GM23338 (cell line): Measurements from ENCODE around the gene VSIR. TPM values are rescaled to one million over a fixed set of nuclear protein-coding genes. Genes with fewer than 3 reads are reported as not detected.

Experiments used
- ATAC-seq: fragments of 200-7000 bp; cut with Tn5 transposase; 3 replicates; pipeline ENCODE4 v1.9.1; 2020
- DNase-seq: peaks from one replicate; pipeline ENCODE4 v3.0.0-alpha.2; 2015; ENCODE audit warnings: low spot score
- H2AFZ ChIP-seq: fragments of 200-600 bp; sonication (generic); 2 replicates; pipeline ENCODE4 v1.8.0; 2016; ENCODE audit warnings: antibody characterized with exemption, mild to moderate bottlenecking, moderate library complexity
- H3F3A ChIP-seq: fragments of 200-600 bp; sonication (generic); replicated peaks from 2 replicates; pipeline ENCODE4 v1.8.0; 2017; ENCODE audit warnings: antibody characterized with exemption, mixed run types, low read depth
- H3K27ac ChIP-seq: fragments of 200-600 bp; sonication (generic); 2 replicates; pipeline ENCODE4 v1.6.1; 2016; ENCODE audit warnings: low read depth
- H3K27me3 ChIP-seq: fragments of 200-600 bp; sonication (generic); 2 replicates; pipeline ENCODE4 v1.8.0; 2016; ENCODE audit warnings: mild to moderate bottlenecking, mixed run types, moderate library complexity; ENCODE audit not compliant: insufficient read depth
- H3K36me3 ChIP-seq: fragments of 200-600 bp; sonication (generic); 2 replicates; pipeline ENCODE4 v1.8.0; 2016; ENCODE audit warnings: mild to moderate bottlenecking; ENCODE audit not compliant: insufficient read depth
- H3K4me1 ChIP-seq: fragments of 200-600 bp; sonication (generic); 2 replicates; pipeline ENCODE4 v1.8.0; 2016; ENCODE audit warnings: mild to moderate bottlenecking, moderate library complexity; ENCODE audit not compliant: insufficient read depth
- H3K4me2 ChIP-seq: fragments of 200-600 bp; sonication (generic); 2 replicates; pipeline ENCODE4 v1.7.1; 2017; ENCODE audit warnings: mixed run types
- H3K4me3 ChIP-seq: fragments of 200-600 bp; sonication (generic); 2 replicates; pipeline ENCODE4 v1.6.1; 2016; ENCODE audit warnings: mixed run types
- H3K79me2 ChIP-seq: fragments of 200-600 bp; sonication (generic); replicated peaks from 2 replicates; pipeline ENCODE4 v1.8.0; 2017; ENCODE audit warnings: mild to moderate bottlenecking; ENCODE audit not compliant: insufficient read depth
- H3K9me2 ChIP-seq: fragments of 200-600 bp; sonication (generic); 2 replicates; pipeline ENCODE4 v1.8.0; 2017; ENCODE audit not compliant: insufficient read depth
- H4K20me1 ChIP-seq: fragments of 200-600 bp; sonication (generic); replicated peaks from 2 replicates; pipeline ENCODE4 v1.8.0; 2017; ENCODE audit warnings: mild to moderate bottlenecking; ENCODE audit not compliant: insufficient read depth
- H3K27ac Mint-ChIP-seq: 2 replicates; pipeline ENCODE4 v1.8.0; 2020; ENCODE audit warnings: inconsistent platforms, mild to moderate bottlenecking, moderate library complexity, mixed read lengths
- H3K27me3 Mint-ChIP-seq: 3 replicates; pipeline ENCODE4 v1.8.0; 2022; ENCODE audit warnings: low read depth, mild to moderate bottlenecking, moderate library complexity, mixed read lengths, inconsistent platforms; ENCODE audit not compliant: insufficient read depth, poor library complexity
- H3K36me3 Mint-ChIP-seq: 3 replicates; pipeline ENCODE4 v1.8.0; 2021; ENCODE audit warnings: low read depth, mild to moderate bottlenecking, inconsistent platforms, moderate library complexity, mixed read lengths
- H3K4me1 Mint-ChIP-seq: 3 replicates; pipeline ENCODE4 v1.8.0; 2020; ENCODE audit warnings: mild to moderate bottlenecking, inconsistent platforms, mixed read lengths
- H3K4me3 Mint-ChIP-seq: 3 replicates; pipeline ENCODE4 v1.8.0; 2021; ENCODE audit warnings: moderate library complexity, mild to moderate bottlenecking, inconsistent platforms, mixed read lengths
- H3K9me3 Mint-ChIP-seq: 3 replicates; pipeline ENCODE4 v1.8.0; 2020; ENCODE audit warnings: moderate library complexity, mild to moderate bottlenecking, inconsistent platforms, mixed read lengths
- JUNB ChIP-seq: IDR thresholded peaks from one replicate; pipeline ENCODE4 v1.6.1; 2016; ENCODE audit warnings: antibody characterized with exemption; ENCODE audit not compliant: unreplicated experiment
- POLR2AphosphoS5 ChIP-seq: IDR thresholded peaks from 2 replicates; pipeline ENCODE4 v1.6.1; 2016; ENCODE audit warnings: antibody characterized with exemption, low read depth
- STAT1 ChIP-seq: IDR thresholded peaks from one replicate; pipeline ENCODE4 v1.6.1; 2016; ENCODE audit warnings: antibody characterized with exemption; ENCODE audit not compliant: unreplicated experiment
- polyA plus RNA-seq: library from polyadenylated mRNA; unstranded; fragments of >200 nt; fragmentation: Nextera tagmentation; extraction: Ambion mirVana; gene quantifications from 2 replicates; pipeline ENCODE4 v1.2.1, GENCODE V29; 2016
- total RNA-seq: library from RNA; depleted of rRNA; stranded (reverse); fragments of >200 nt; shearing (Covaris generic); gene quantifications from 2 replicates; pipeline ENCODE4 v1.2.3, GENCODE V29; 2014
- TF ChIP-seq, protein P1 (sequence below): fragments of 250-450 bp; sonication (Bioruptor Pico); IDR thresholded peaks from 2 replicates; pipeline ENCODE4 v1.5.0; 2020; ENCODE audit warnings: mild to moderate bottlenecking, moderate library complexity
- TF ChIP-seq, protein P2 (sequence below): IDR thresholded peaks from 2 replicates; pipeline ENCODE4 v1.6.1; 2016; ENCODE audit warnings: antibody characterized with exemption

Gene VSIR
- total and polyA plus RNA-seq, 2 experiments from 2014 or later: 0.10 to 0.74 TPM

DNA sequence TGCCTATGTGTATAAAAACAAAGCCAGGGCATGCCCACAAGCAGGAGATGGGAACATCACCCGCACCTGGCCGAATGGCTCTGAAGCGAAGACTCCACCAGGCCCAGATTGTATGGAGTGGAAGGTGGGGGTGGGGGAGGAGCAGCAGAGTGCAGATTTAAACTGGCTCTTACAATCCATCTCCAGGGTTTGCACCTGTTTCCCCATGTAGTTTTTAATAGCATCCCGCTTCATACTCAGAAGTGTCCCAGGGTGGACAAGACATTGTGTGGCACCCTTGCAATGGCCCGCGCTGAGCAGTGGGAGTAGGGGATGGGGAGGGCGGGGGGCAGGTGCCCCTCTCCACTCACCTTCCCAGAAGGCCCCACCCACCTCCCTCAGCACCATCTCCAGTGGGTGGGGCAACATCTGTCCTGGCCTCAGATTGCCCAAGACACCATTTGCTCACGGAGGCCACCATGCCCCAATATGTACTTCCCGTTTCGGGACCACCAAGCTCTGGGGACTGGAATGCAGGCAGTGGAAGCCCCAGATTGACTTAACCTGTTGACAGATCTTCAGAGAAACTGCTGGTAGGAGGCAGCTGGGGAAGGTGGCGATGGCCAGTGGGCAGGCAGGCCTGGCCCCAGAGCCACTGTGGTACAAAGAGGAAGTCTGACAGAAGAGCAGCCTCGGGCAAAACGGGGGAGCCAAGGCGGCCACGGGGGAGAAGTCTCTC, 23.0 kb downstream of the VSIR start:
- no peaks in the 10 kb centered on the region for H3K79me2 ChIP-seq
- no peak overlapping the region for H3K4me3 Mint-ChIP-seq
- H3K4me1 ChIP-seq: peaks cover 5% of the 10 kb centered on the region; the same call in 1 of the 2 replicates
- no peak overlapping the region for H2AFZ ChIP-seq
- H3K4me3 ChIP-seq: no peak overlapping the region
- H3K27ac Mint-ChIP-seq: no peak overlapping the region
- no peaks in the 10 kb centered on the region for H3K27me3 ChIP-seq
- H3K36me3 Mint-ChIP-seq: no peaks in the 10 kb centered on the region
- no peaks in the 10 kb centered on the region for H3K36me3 ChIP-seq
- no peaks in the 10 kb centered on the region for H3K9me2 ChIP-seq
- peaks cover 13% of the 10 kb centered on the region for H3K27me3 Mint-ChIP-seq
- H3F3A ChIP-seq: no peaks in the 10 kb centered on the region
- DNase-seq (no peak), ATAC-seq (no peak)
- TF ChIP-seq STAT1: no peak
- TF ChIP-seq POLR2AphosphoS5: no peak
- TF ChIP-seq JUNB: no peak
- TF ChIP-seq, protein P1, sequence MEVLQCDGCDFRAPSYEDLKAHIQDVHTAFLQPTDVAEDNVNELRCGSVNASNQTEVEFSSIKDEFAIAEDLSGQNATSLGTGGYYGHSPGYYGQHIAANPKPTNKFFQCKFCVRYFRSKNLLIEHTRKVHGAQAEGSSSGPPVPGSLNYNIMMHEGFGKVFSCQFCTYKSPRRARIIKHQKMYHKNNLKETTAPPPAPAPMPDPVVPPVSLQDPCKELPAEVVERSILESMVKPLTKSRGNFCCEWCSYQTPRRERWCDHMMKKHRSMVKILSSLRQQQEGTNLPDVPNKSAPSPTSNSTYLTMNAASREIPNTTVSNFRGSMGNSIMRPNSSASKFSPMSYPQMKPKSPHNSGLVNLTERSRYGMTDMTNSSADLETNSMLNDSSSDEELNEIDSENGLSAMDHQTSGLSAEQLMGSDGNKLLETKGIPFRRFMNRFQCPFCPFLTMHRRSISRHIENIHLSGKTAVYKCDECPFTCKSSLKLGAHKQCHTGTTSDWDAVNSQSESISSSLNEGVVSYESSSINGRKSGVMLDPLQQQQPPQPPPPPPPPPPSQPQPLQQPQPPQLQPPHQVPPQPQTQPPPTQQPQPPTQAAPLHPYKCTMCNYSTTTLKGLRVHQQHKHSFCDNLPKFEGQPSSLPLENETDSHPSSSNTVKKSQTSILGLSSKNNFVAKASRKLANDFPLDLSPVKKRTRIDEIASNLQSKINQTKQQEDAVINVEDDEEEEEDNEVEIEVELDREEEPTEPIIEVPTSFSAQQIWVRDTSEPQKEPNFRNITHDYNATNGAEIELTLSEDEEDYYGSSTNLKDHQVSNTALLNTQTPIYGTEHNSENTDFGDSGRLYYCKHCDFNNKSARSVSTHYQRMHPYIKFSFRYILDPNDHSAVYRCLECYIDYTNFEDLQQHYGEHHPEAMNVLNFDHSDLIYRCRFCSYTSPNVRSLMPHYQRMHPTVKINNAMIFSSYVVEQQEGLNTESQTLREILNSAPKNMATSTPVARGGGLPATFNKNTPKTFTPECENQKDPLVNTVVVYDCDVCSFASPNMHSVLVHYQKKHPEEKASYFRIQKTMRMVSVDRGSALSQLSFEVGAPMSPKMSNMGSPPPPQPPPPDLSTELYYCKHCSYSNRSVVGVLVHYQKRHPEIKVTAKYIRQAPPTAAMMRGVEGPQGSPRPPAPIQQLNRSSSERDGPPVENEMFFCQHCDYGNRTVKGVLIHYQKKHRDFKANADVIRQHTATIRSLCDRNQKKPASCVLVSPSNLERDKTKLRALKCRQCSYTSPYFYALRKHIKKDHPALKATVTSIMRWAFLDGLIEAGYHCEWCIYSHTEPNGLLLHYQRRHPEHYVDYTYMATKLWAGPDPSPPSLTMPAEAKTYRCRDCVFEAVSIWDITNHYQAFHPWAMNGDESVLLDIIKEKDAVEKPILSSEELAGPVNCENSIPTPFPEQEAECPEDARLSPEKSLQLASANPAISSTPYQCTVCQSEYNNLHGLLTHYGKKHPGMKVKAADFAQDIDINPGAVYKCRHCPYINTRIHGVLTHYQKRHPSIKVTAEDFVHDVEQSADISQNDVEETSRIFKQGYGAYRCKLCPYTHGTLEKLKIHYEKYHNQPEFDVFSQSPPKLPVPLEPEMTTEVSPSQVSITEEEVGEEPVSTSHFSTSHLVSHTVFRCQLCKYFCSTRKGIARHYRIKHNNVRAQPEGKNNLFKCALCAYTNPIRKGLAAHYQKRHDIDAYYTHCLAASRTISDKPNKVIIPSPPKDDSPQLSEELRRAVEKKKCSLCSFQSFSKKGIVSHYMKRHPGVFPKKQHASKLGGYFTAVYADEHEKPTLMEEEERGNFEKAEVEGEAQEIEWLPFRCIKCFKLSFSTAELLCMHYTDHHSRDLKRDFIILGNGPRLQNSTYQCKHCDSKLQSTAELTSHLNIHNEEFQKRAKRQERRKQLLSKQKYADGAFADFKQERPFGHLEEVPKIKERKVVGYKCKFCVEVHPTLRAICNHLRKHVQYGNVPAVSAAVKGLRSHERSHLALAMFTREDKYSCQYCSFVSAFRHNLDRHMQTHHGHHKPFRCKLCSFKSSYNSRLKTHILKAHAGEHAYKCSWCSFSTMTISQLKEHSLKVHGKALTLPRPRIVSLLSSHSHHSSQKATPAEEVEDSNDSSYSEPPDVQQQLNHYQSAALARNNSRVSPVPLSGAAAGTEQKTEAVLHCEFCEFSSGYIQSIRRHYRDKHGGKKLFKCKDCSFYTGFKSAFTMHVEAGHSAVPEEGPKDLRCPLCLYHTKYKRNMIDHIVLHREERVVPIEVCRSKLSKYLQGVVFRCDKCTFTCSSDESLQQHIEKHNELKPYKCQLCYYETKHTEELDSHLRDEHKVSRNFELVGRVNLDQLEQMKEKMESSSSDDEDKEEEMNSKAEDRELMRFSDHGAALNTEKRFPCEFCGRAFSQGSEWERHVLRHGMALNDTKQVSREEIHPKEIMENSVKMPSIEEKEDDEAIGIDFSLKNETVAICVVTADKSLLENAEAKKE (CRISPR knock-in tag): no peak
- TF ChIP-seq, protein P2, sequence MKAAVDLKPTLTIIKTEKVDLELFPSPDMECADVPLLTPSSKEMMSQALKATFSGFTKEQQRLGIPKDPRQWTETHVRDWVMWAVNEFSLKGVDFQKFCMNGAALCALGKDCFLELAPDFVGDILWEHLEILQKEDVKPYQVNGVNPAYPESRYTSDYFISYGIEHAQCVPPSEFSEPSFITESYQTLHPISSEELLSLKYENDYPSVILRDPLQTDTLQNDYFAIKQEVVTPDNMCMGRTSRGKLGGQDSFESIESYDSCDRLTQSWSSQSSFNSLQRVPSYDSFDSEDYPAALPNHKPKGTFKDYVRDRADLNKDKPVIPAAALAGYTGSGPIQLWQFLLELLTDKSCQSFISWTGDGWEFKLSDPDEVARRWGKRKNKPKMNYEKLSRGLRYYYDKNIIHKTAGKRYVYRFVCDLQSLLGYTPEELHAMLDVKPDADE: no peak
- no peaks in the 10 kb centered on the region for H3K9me3 Mint-ChIP-seq
- no peak overlapping the region for H3K27ac ChIP-seq
- peaks cover 40% of the 10 kb centered on the region for H3K4me1 Mint-ChIP-seq
- no peaks in the 10 kb centered on the region for H4K20me1 ChIP-seq
- H3K4me2 ChIP-seq: no peak overlapping the region
